H1 (cell line): ENCODE results near the gene OXSR1. TPM values are rescaled to one million over a fixed set of nuclear protein-coding genes. Genes with fewer than 3 reads are reported as not detected.

Experiments
- ATF3 ChIP-seq: IDR thresholded peaks from 2 replicates; pipeline ENCODE4 v1.6.1; 2011; ENCODE audit warnings: low read depth, mild to moderate bottlenecking, low read length; ENCODE audit not compliant: insufficient read depth
- CBX8 ChIP-seq: fragments of 300-800, 300-1000 bp; sonication (generic); IDR thresholded peaks from 2 replicates; pipeline ENCODE4 v1.7.1; 2016; ENCODE audit warnings: low read depth, low read length, borderline replicate concordance
- CTBP2 ChIP-seq: IDR thresholded peaks from 2 replicates; pipeline ENCODE4 v1.7.0; 2011; ENCODE audit warnings: borderline replicate concordance, mild to moderate bottlenecking, moderate library complexity, mixed read lengths, low read length; ENCODE audit not compliant: insufficient read depth, insufficient read length
- E2F6 ChIP-seq: IDR thresholded peaks from 2 replicates; pipeline ENCODE4 v1.6.1; 2012; ENCODE audit warnings: inconsistent platforms
- EP300 ChIP-seq, 2 experiments: IDR thresholded peaks; 1 replicate in 1 of 2; 2 replicates in 1 of 2; pipeline ENCODE4 v1.6.1; 2011 to 2012; ENCODE audit warnings: low read depth in 2 of 2, low read length in 2 of 2, mild to moderate bottlenecking in 2 of 2, borderline replicate concordance in 1 of 2, inconsistent platforms in 1 of 2, moderate library complexity in 1 of 2
- FOSL1 ChIP-seq: IDR thresholded peaks from 2 replicates; pipeline ENCODE4 v1.6.1; 2011; ENCODE audit warnings: mild to moderate bottlenecking, low read depth, low read length, moderate library complexity; ENCODE audit not compliant: insufficient read depth
- HDAC2 ChIP-seq, 2 experiments: fragments of 300-600 bp in 1 of 2; sonication (generic) in 1 of 2; IDR thresholded peaks; 2 replicates each; pipeline ENCODE4 v1.6.1; 2011 to 2012; ENCODE audit warnings: low read depth in 2 of 2, low read length in 2 of 2, mild to moderate bottlenecking in 2 of 2, moderate library complexity in 2 of 2, borderline replicate concordance in 1 of 2, inconsistent platforms in 1 of 2
- HDAC6 ChIP-seq: IDR thresholded peaks from one replicate; pipeline ENCODE4 v1.7.1; 2012; ENCODE audit warnings: low read depth, mild to moderate bottlenecking, inconsistent platforms, low read length, moderate library complexity
- JUN ChIP-seq: IDR thresholded peaks from 2 replicates; pipeline ENCODE4 v1.6.1; 2011; ENCODE audit warnings: low read depth, mild to moderate bottlenecking, improper control_type of control experiment, low read length
- JUND ChIP-seq: IDR thresholded peaks from 2 replicates; pipeline ENCODE4 v1.6.1; 2011; ENCODE audit warnings: mild to moderate bottlenecking, improper control_type of control experiment, low read length
- NANOG ChIP-seq: IDR thresholded peaks from 2 replicates; pipeline ENCODE4 v1.6.1; 2011; ENCODE audit warnings: low read length, low read depth, mild to moderate bottlenecking, inconsistent platforms; ENCODE audit not compliant: insufficient read depth, poor library complexity, severe bottlenecking
- PHF8 ChIP-seq: fragments of 200-600 bp; sonication (generic); conservative IDR thresholded peaks from 2 replicates; pipeline ENCODE4 v1.7.1; 2012; ENCODE audit warnings: low read depth, mild to moderate bottlenecking, inconsistent platforms, low read length, moderate library complexity
- POLR2AphosphoS5 ChIP-seq: IDR thresholded peaks from 2 replicates; pipeline ENCODE4 v1.6.1; 2011; ENCODE audit warnings: low read depth, low read length
- RAD21 ChIP-seq, 2 experiments: IDR thresholded peaks in 1 of 2; conservative IDR thresholded peaks in 1 of 2; 2 replicates each; pipeline ENCODE4 v1.6.1; 2011; ENCODE audit warnings: low read depth in 2 of 2, low read length in 2 of 2, improper control_type of control experiment in 1 of 2, inconsistent platforms in 1 of 2, mild to moderate bottlenecking in 1 of 2, moderate library complexity in 1 of 2
- RBBP5 ChIP-seq: IDR thresholded peaks from 2 replicates; pipeline ENCODE4 v1.7.1; 2012; ENCODE audit warnings: low read depth, mild to moderate bottlenecking, inconsistent platforms, low read length, moderate library complexity, borderline replicate concordance
- RFX5 ChIP-seq: IDR thresholded peaks from 2 replicates; pipeline ENCODE4 v1.6.1; 2011; ENCODE audit warnings: low read depth, low read length, improper control_type of control experiment, borderline replicate concordance
- SIX5 ChIP-seq: IDR thresholded peaks from 2 replicates; pipeline ENCODE4 v1.6.1; 2011; ENCODE audit warnings: mild to moderate bottlenecking, low read depth, low read length
- SP2 ChIP-seq: IDR thresholded peaks from 2 replicates; pipeline ENCODE4 v1.6.1; 2012; ENCODE audit warnings: mild to moderate bottlenecking, low read length, inconsistent platforms
- SUZ12 ChIP-seq: fragments of 200-600 bp; sonication (generic); IDR thresholded peaks from 2 replicates; pipeline ENCODE4 v1.6.1; 2012; ENCODE audit warnings: mild to moderate bottlenecking, inconsistent platforms, low read length, moderate library complexity, mixed read lengths
- TBP ChIP-seq: IDR thresholded peaks from 2 replicates; pipeline ENCODE4 v1.6.1; 2011; ENCODE audit warnings: low read depth, low read length, improper control_type of control experiment
- TCF12 ChIP-seq: IDR thresholded peaks from 2 replicates; pipeline ENCODE4 v1.6.1; 2011; ENCODE audit warnings: low read depth, mild to moderate bottlenecking, low read length
- polyA plus RNA-seq, 7 experiments: library from polyadenylated mRNA; depleted of rRNA in 3 of 7; stranded (reverse) in 5 of 7; unstranded in 2 of 7; fragments of >200 nt in 5 of 7; fragments of 200-250 nt in 2 of 7; gene quantifications; 1 replicate in 5 of 7; 2 replicates in 1 of 7; 4 replicates in 1 of 7; pipeline versions ENCODE4 v1.2.1 to v1.2.3, GENCODE V29; 2011 to 2013; ENCODE audit warnings: missing spikeins in 2 of 7, mixed read lengths in 2 of 7
- total RNA-seq: library from RNA; stranded (reverse); fragmentation: NEBNext Ultra II Directional; extraction: Animal tissue kit (Norgen Biotek cat#: 25700); gene quantifications from 2 replicates; pipeline ENCODE4 v1.2.1, GENCODE V29; 2021

Gene OXSR1
- total and polyA plus RNA-seq, 2 of the 8 experiments (the other 6 are each of a cell fraction or from before 2014, with no cell fraction given), result 25.1 to 47.0 TPM

DNA sequence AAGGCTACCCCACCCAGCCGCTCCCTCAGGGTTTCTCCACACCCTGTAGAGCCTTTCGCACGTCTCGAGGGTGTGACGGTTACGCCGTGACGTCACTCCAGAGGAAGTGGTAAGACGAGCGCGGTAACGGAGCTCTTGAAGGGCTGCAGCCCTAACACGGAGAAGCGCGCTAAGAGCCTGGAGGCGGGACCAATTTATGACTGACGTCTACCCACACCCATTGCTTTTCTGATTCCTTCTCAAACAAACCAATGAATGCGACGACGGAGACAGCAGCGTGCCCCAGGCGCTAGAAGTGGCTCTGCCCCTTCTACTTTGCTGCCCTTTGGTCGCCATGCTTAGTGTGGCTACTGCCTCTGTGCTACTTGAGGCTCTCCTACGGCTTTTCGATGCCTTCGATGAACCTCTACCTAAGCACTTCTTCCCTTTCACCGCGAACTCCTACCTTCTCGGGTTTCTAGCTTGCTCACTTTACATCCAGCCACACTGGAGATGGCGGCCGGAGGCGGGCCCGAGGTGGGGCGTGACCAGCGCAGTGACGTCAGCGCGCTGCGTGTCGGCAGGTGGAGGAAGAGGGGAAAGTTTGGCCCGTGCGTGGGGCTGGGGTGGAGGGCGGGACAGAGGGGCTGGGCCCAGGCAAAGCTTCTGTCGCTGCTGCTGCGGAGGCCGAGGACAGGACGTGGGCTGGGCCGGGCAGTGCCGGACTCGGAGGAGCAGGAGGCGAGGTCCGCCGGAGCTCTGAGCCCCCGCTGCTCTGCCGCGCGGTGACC lies at the start of gene OXSR1 (continued):
- TF ChIP-seq NANOG (no peak), CTBP2 (no peak), PHF8 (peak; percentile 71), EP300 (IDR thresholded peaks at IDR 0.05; ENCODE audit: borderline replicate concordance in 1 of 2, low read depth in 2 of 2, low read length in 2 of 2) (no peak), TBP (peak; percentile 61), RFX5 (no peak), SP2 (peak; percentile 50), FOSL1 (no peak), SIX5 (peak; percentile 6; the same call in 1 of the 2 replicates), RAD21 (IDR thresholded peaks at IDR 0.05 in 1 of 2, conservative IDR thresholded peaks at IDR 0.05 in 1 of 2; ENCODE audit: low read depth in 2 of 2, low read length in 2 of 2) (no peak), POLR2AphosphoS5 (peak; percentile 85), ATF3 (no peak), JUN (no peak; the same call in 1 of the 2 replicates), TCF12 (no peak), E2F6 (peak; percentile 40), CBX8 (no peak), RBBP5 (no peak; the same call in 1 of the 2 replicates), HDAC2 (IDR thresholded peaks at IDR 0.05; ENCODE audit: borderline replicate concordance in 1 of 2, low read depth in 2 of 2, low read length in 2 of 2) (peak in 1 of 2 experiments; percentile 77; a peak in 1 of 4 replicates), HDAC6 (no peak), SUZ12 (no peak), JUND (peak; percentile 63)
